NCI-H2171 treated with DMSO at 0.1 percent for 48 hours (cell line): Measurements from ENCODE around the gene C17orf67.

Source experiments
- DNase-seq: peaks from one replicate; lab custom pipeline; 2025; lab: John Stamatoyannopoulos, UW

The C17orf67 gene

GRCh38 chr17:56808503-56808902, 25.2 kb downstream of the C17orf67 start:
- DNase-seq = peak; percentile 90

GRCh38 chr17:56807723-56808122, 26.0 kb downstream of the C17orf67 start:
- no peak for DNase-seq

- no peak for DNase-seq
Observed at GRCh38 chr17:56806949-56807348, 26.8 kb downstream of the C17orf67 start.

DNA sequence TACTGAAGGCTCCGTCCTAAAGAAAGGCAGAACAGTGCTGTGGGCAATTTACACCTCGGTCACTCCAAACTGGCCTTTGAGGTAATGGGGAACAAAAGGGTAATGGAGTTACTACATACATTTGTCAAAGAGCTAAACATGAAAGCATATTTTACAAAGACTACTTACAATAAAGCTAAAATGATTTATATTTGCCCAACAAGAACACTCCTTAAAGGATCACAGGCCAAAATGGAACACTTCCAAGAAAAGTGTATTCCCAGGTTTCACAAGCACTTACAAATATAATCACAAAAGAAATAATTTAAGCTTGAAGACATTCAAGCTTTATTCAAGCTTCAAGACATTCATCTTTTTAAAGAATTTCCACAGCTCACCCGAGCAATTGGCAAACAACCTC, 29.3 kb downstream of the C17orf67 start:
- no peak for DNase-seq

- DNase-seq = no peak
Observed at GRCh38 chr17:56803071-56803470, 30.6 kb downstream of the C17orf67 start.

DNA sequence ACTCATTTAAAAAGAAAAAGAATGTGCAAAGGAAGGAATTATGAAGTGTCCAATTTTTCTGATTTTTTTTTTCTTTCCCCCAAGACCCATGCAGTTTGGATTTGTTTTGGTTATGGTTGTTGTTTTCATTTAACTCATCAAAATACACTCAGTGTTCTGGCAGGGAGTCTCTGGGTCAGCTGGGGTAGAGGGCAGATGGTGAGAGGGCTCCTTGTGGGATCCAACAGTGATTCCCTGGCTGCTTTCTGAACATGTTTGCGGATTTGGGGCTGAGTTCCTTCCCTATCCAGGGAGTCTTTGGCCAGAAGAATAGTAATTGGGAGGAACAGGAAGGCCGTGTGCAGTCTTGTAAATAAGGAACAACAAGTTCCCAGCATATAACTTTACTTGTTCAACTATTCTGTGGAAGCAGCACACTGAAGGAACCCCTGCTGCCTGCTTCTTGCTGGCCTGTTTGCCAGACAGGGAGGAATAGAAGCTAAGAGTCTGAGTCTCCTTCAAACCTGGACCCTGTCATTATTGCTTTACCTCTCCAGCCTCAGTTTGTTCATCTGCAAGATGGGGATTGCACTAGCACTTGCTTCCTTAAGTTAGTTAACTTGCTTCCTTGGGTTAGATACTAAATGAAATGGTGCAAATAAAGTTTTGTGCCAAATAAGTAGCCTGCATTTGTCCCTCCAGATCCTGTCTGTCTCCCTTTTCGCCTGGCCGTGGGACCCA, 32.1 kb downstream of the C17orf67 start:
- no peak for DNase-seq

- peak; percentile 65 for DNase-seq
Observed at GRCh38 chr17:56798916-56799315, 34.8 kb downstream of the C17orf67 start.

GRCh38 chr17:56796536-56796935, 37.2 kb downstream of the C17orf67 start:
- no peak for DNase-seq

GRCh38 chr17:56795221-56795865, 38.4 kb downstream of the C17orf67 start:
- no peak for DNase-seq

- DNase-seq = no peak
Observed at GRCh38 chr17:56793957-56794356, 39.8 kb downstream of the C17orf67 start.

- no peak for DNase-seq
Observed at GRCh38 chr17:56793531-56793930, 40.2 kb downstream of the C17orf67 start.

- DNase-seq = no peak
Observed at GRCh38 chr17:56792267-56792666, 41.5 kb downstream of the C17orf67 start.

DNA sequence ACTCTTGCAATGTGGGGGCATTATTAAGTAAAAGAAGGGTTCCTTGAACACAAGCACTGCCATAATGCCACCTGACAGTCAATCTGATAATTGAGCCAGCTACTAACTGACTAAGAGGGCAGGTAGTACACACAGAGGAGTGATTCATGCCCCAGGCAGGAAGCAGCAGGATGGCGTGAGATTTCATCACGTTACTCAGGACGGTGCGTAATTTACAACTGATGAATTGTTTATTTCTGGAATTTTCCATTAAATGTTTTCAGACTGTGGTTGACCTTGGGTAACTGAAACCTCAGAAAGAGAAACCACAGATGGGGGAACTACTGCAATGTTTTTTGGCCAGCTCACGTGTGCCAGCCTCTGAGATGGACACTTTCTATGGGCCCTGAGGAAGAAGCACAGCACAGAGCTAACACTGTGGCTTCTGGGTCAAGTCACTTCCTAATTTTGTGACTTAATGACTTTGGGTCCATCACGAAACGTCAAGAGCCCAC, 46.7 kb downstream of the C17orf67 start:
- DNase-seq = no peak

GRCh38 chr17:56785997-56786680, 47.6 kb downstream of the C17orf67 start:
- DNase-seq = no peak

DNA sequence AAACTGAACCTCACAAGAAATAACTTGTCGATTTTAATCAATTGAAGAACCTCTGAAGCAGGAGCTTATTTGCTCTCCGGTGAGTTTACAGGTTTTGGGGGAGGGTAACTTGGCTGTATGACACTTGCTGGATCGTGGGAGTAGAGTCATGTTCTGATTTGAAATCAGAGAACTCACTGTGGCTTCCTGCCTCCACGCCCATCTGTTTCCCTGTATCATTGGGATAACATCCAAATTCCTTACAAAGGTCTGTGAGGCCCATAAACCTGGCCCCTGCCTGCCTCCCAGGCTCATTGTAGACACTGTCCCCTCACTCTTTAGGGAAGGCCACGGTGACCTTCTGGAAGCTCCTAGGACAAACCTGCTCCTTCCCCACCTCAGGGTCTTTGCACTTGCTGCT, 48.3 kb downstream of the C17orf67 start:
- peak; percentile 68 for DNase-seq

- DNase-seq = no peak
Observed at GRCh38 chr17:56782338-56782737, 51.4 kb downstream of the C17orf67 start.

DNA sequence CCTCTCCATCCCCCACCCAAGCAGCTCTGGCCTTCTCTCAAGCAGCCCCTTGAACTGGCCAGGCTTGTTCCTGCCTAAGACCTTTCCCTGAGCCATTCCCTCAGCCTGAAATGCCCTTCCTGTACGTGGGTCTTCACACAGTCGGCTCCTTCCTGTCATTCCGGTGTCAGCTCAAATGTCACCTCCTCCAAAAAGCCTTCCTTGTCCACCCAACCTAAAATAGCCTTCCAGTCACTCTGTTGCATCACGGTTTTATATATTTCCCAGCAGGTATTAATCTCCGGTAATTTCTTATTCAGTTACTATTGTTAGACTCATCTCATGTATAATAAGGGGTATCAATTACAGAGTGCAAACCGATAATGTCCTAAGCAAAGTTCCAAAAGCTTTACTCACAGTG, 51.8 kb downstream of the C17orf67 start:
- no peak for DNase-seq

DNA sequence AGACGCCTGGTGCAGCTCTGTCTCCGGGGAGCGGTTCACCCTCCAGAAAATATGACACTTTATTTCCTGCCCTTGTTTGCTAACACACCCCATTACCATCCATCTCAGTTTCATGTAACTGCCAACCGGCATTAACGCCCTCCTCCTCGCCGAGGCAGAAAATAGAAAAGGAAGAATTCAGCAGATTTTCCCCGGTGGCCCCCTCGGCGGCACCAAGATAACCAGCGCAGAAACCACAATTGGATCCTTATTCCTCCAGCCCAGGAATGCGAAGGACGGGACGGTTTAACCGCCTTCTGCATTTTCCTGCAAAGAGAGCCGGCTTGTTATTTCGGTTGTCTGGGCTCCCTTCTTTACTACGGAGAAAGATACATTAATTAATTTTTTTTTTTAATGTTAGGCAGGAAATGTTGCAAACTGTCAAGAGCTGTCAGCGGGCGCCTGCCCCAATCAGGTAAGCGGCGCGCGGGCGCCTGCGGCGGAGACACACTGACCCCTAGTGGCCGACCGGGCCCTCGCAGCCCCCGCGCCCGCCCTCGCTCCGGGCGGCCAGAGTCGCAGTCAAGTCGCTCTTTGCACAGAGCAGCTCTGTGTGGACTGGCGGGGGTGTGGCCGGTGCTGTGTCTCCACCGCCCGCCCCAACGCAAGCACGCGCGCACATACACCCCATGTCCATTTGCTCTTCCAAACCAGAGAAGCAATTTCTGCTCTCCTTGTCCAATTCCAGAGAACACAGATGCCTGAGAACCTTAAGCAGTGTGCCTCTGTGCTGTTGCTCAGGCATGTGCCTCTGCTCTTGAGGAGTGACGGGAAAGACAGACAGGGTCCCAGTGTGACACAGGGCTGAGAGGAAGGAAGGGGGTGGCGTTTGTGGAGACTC, 53.6 kb downstream of the C17orf67 start:
- DNase-seq = peak; percentile 76

- DNase-seq = no peak
Observed at GRCh38 chr17:56779322-56779721, 54.4 kb downstream of the C17orf67 start.

DNA sequence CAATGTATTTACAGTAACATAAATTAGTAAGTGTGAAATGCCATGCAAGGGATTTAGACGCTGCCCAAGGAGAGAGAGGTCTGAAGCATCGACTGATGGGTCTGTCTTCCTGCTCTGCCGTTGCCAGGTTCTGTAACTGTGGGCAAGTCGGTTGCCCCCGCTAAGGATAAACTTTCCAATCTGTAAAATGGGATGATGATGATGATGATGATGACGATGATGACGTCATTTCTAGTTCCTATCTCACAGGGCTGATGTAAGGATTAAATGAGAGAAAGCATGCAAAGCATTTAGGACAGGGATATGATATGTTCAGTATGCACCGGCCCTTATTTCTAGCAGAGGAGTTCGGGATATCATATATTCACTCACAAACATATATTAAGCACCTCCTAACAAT, 54.8 kb downstream of the C17orf67 start:
- no peak for DNase-seq

DNA sequence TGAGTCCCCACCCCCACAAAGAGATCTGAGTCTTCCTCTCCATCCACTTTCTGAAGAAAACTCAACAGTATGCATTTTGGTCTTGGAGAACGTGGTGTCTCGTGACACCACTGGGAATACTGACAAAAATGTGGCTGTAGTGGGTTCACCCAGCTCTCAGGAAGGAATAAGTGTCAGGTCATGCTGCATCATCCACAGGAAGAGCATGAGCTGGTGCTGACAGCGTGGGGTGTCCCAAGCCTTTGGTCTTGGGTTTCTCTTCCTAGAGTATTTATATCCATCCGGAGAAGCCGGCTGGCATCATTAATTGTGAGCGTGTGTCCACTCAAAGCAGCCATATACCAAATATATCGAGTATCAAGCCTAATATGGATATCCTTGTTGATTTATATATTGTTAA, 55.9 kb downstream of the C17orf67 start:
- DNase-seq = no peak

GRCh38 chr17:56774650-56775049, 59.1 kb downstream of the C17orf67 start:
- no peak for DNase-seq
